Fibroblast of lung (primary cell): ENCODE results near the gene TPCN2.

Experiments
- CTCF ChIP-seq, 2 donors: IDR thresholded peaks in 1 of 2; conservative IDR thresholded peaks in 1 of 2; 1 replicate in 1 of 2; 2 replicates in 1 of 2; pipeline ENCODE4 v1.5.1; 2011 to 2012; ENCODE audit warnings: low read length in 2 of 2, control low read depth in 1 of 2, inconsistent platforms in 1 of 2, low read depth in 1 of 2, mild to moderate bottlenecking in 1 of 2
- EZH2 ChIP-seq: IDR thresholded peaks from 2 replicates; pipeline ENCODE4 v1.5.1; 2012; ENCODE audit warnings: low read length, control low read depth, mild to moderate bottlenecking; ENCODE audit errors: missing control alignments

GRCh38 chr11:69058511-69059270 lies 10.0 kb downstream of the TPCN2 start:
- TF ChIP-seq CTCF (conservative IDR thresholded peaks at IDR 0.05 in 1 of 2, IDR thresholded peaks at IDR 0.05 in 1 of 2; ENCODE audit: low read depth in 1 of 2, low read length in 2 of 2) = no peak
- no peak for TF ChIP-seq EZH2
